ENCODE results near the gene LDLRAD4.

LDLRAD4 gene

DNA sequence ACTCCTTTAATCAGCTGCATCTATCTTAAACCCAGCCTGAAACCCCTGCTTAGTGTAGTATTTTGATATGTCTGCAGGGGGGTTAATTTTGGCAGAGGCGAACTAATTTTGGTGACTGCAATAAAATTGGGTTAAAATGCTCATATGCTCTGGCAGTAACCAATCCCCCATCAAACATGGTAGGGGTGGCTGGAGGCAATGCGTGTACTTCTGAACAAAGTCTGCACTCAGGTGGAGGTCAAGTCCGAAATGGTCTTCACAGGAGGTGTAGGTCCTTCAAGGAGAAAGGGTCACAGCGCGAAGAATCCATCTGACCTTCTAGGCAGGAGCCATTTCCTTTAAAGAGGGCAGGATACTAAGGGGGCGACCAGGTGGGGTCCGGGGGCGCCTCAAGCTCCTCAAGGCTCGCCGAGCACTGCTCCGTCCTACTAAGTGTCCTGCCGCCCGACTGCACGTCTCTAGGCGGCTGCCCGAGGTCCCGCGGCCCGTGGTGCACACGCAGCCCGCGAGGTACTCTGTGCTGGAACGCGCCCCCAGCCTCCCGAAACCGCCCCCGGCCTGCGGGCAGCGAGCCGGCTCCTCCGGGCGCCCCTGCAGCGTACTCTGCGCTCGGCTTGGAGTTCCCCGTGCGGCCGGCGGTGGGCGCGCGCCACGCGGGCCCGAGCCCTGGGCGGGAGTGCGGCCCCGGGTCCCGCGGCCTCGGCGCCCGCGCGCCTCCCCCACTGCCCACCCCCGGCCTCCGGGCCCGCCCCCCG, 1.7 kb upstream of the LDLRAD4 start:
- peak; percentile 56 for ATAC-seq
- TF ChIP-seq, protein P1, sequence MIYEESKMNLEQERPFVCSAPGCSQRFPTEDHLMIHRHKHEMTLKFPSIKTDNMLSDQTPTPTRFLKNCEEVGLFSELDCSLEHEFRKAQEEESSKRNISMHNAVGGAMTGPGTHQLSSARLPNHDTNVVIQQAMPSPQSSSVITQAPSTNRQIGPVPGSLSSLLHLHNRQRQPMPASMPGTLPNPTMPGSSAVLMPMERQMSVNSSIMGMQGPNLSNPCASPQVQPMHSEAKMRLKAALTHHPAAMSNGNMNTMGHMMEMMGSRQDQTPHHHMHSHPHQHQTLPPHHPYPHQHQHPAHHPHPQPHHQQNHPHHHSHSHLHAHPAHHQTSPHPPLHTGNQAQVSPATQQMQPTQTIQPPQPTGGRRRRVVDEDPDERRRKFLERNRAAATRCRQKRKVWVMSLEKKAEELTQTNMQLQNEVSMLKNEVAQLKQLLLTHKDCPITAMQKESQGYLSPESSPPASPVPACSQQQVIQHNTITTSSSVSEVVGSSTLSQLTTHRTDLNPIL (CRISPR knock-in tag; IDR thresholded peaks at IDR 0.05; ENCODE audit: low read depth) = no peak
- TF ChIP-seq ZNF565 (CRISPR knock-in tag; conservative IDR thresholded peaks at IDR 0.05; ENCODE audit: low read depth) (no peak), BACH2 (CRISPR knock-in tag; IDR thresholded peaks at IDR 0.05; ENCODE audit: borderline replicate concordance) (no peak), GLIS3 (CRISPR knock-in tag; IDR thresholded peaks at IDR 0.05) (no peak), ZFP30 (CRISPR knock-in tag; IDR thresholded peaks at IDR 0.05) (no peak)
- TF ChIP-seq, protein P2, sequence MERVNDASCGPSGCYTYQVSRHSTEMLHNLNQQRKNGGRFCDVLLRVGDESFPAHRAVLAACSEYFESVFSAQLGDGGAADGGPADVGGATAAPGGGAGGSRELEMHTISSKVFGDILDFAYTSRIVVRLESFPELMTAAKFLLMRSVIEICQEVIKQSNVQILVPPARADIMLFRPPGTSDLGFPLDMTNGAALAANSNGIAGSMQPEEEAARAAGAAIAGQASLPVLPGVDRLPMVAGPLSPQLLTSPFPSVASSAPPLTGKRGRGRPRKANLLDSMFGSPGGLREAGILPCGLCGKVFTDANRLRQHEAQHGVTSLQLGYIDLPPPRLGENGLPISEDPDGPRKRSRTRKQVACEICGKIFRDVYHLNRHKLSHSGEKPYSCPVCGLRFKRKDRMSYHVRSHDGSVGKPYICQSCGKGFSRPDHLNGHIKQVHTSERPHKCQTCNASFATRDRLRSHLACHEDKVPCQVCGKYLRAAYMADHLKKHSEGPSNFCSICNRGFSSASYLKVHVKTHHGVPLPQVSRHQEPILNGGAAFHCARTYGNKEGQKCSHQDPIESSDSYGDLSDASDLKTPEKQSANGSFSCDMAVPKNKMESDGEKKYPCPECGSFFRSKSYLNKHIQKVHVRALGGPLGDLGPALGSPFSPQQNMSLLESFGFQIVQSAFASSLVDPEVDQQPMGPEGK (CRISPR knock-in tag; IDR thresholded peaks at IDR 0.05; ENCODE audit: borderline replicate concordance) = no peak

DNA sequence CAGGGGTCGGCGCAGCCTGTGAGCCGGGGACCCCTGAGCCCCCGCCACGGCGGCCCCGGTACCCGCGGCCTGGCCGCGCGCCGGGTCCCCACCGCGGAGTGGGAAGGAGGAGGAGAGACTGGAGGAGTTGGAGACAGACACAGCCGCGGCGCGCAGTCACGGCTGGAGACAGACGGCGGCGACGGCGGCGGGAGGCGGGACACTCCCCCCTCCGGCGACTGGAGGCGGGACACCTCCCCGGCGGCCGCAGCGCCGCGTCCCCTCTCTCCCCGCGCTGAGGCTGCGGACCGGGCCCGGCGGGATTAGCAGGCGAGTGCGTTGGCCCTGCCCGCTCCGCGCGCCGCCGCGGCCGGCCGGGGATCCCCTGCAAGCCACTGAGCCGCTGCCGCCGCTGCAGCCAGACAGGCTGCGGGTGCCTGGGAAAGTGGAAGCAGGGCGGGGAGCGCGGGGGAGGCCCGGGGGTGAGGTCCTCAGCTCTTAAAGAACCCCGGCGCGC, 1.0 kb upstream of the LDLRAD4 start:
- TF ChIP-seq CSDC2 (CRISPR knock-in tag; IDR thresholded peaks at IDR 0.05) (no peak), ZNF8 (CRISPR knock-in tag; IDR thresholded peaks at IDR 0.05) (no peak), GLIS3 (CRISPR knock-in tag; IDR thresholded peaks at IDR 0.05) (no peak), ESRRG (CRISPR knock-in tag; IDR thresholded peaks at IDR 0.05) (no peak), ZFP3 (CRISPR knock-in tag; IDR thresholded peaks at IDR 0.05) (no peak), ISL1 (CRISPR knock-in tag; IDR thresholded peaks at IDR 0.05) (no peak)
- no peak for ATAC-seq

DNA sequence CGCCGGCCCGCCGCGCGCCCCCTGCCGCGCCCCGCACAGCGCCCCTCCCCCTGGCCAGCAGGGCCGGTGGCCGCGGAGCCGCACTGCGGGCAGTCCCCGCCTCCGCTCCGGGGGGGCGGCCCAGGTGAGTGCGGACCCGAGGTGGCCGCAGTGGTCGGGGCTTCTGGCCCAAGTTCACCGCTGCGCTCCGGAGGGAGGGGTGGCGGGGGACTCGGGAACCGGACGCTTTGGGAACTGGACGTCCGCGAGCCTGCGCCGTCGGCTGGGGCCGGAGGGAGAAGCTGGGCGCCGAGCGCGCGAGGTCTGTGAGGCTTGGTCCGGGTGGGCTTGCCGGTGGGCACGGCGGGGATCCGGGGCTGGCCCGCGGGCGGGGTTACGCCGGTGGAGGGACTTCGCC, 591 bp upstream of the LDLRAD4 start:
- ATAC-seq = no peak
- TF ChIP-seq ZNF70 (CRISPR knock-in tag; IDR thresholded peaks at IDR 0.05) = no peak
- TF ChIP-seq ZFP30 (CRISPR knock-in tag; IDR thresholded peaks at IDR 0.05) = no peak
- TF ChIP-seq, protein P2 (CRISPR knock-in tag; IDR thresholded peaks at IDR 0.05; ENCODE audit: borderline replicate concordance) = no peak
- no peak for TF ChIP-seq SNAI2 (CRISPR knock-in tag; IDR thresholded peaks at IDR 0.05)
- TF ChIP-seq CSDC2 (CRISPR knock-in tag; IDR thresholded peaks at IDR 0.05) = no peak
- TF ChIP-seq RARB (CRISPR knock-in tag; IDR thresholded peaks at IDR 0.05) = no peak
- TF ChIP-seq, protein P3, sequence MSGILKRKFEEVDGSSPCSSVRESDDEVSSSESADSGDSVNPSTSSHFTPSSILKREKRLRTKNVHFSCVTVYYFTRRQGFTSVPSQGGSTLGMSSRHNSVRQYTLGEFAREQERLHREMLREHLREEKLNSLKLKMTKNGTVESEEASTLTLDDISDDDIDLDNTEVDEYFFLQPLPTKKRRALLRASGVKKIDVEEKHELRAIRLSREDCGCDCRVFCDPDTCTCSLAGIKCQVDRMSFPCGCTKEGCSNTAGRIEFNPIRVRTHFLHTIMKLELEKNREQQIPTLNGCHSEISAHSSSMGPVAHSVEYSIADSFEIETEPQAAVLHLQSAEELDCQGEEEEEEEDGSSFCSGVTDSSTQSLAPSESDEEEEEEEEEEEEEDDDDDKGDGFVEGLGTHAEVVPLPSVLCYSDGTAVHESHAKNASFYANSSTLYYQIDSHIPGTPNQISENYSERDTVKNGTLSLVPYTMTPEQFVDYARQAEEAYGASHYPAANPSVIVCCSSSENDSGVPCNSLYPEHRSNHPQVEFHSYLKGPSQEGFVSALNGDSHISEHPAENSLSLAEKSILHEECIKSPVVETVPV (CRISPR knock-in tag; IDR thresholded peaks at IDR 0.05) = no peak
- TF ChIP-seq ZFP3 (CRISPR knock-in tag; IDR thresholded peaks at IDR 0.05) = no peak
- no peak for TF ChIP-seq ARNTL (CRISPR knock-in tag; IDR thresholded peaks at IDR 0.05; ENCODE audit: borderline replicate concordance, low read depth)
- TF ChIP-seq GLIS3 (CRISPR knock-in tag; IDR thresholded peaks at IDR 0.05) = no peak
- TF ChIP-seq ISL1 (CRISPR knock-in tag; IDR thresholded peaks at IDR 0.05) = no peak
- no peak for TF ChIP-seq PPARA (CRISPR knock-in tag; IDR thresholded peaks at IDR 0.05; ENCODE audit: borderline replicate concordance)
- TF ChIP-seq, protein P4, sequence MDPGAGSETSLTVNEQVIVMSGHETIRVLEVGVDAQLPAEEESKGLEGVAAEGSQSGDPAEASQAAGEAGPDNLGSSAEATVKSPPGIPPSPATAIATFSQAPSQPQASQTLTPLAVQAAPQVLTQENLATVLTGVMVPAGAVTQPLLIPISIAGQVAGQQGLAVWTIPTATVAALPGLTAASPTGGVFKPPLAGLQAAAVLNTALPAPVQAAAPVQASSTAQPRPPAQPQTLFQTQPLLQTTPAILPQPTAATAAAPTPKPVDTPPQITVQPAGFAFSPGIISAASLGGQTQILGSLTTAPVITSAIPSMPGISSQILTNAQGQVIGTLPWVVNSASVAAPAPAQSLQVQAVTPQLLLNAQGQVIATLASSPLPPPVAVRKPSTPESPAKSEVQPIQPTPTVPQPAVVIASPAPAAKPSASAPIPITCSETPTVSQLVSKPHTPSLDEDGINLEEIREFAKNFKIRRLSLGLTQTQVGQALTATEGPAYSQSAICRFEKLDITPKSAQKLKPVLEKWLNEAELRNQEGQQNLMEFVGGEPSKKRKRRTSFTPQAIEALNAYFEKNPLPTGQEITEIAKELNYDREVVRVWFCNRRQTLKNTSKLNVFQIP (CRISPR knock-in tag; IDR thresholded peaks at IDR 0.05; ENCODE audit: borderline replicate concordance, low read depth) = no peak
- no peak for TF ChIP-seq OSR1 (CRISPR knock-in tag; IDR thresholded peaks at IDR 0.05)
- TF ChIP-seq TCF4 (CRISPR knock-in tag; IDR thresholded peaks at IDR 0.05; ENCODE audit: borderline replicate concordance) = no peak
- TF ChIP-seq, protein P1 (CRISPR knock-in tag; IDR thresholded peaks at IDR 0.05; ENCODE audit: low read depth) = no peak
- TF ChIP-seq TOX (CRISPR knock-in tag; IDR thresholded peaks at IDR 0.05; ENCODE audit: borderline replicate concordance) = no peak
- TF ChIP-seq ESRRG (CRISPR knock-in tag; IDR thresholded peaks at IDR 0.05) = no peak
- TF ChIP-seq ZNF8 (CRISPR knock-in tag; IDR thresholded peaks at IDR 0.05) = no peak
- no peak for TF ChIP-seq ZNF565 (CRISPR knock-in tag; conservative IDR thresholded peaks at IDR 0.05; ENCODE audit: low read depth)

Data from SK-N-SH treated with all-trans-retinoic acid at 6 μM for 48 hours (cell line).